Measurements from ENCODE around the gene HTR5A.

The HTR5A gene

DNA sequence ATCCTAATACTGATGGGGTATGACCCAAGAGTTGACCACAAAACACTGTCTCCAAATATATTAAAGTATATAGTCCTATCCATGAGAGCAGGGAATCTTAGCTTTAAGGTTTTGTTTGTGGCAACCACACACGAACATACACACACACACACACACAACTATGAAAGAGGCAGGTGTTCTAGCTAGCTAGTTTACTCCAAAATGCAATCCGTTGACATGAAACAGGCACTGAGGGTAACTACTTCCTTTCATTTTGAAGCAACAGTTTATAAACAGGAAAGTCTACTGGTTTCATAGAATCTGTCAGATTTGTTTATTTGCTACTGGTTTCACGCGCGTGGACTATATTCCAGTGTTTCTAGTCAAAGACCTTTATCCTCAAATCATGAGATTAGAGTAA lies 14.8 kb downstream of the HTR5A start:
- no peak for DNase-seq (ENCODE audit: extremely low read depth, low read depth)
- TF ChIP-seq CTCF (IDR thresholded peaks at IDR 0.05; ENCODE audit: low read depth, low read length), result no peak

DNA sequence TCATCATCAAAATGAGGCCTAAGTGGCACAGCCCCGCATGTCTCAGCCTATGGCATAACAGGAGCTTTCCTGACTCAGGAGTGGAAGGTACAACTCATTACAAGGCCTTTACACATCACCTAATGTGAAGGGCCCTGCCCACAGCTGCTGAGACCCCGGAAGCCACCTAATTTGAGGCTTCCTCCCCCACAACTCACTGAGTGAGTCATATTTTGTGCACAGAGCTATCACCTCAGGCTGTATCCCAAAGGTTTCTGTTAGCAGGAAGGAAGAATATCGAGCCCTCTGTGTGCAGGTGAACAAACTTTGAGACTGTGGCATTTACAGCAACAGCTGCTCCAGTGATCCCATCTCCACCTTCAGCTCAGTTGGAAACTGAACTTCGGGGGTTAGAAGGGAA lies 20.6 kb downstream of the HTR5A start:
- TF ChIP-seq CTCF (IDR thresholded peaks at IDR 0.05; ENCODE audit: low read depth, low read length), result no peak
- no peak for DNase-seq (ENCODE audit: extremely low read depth, low read depth)

DNA sequence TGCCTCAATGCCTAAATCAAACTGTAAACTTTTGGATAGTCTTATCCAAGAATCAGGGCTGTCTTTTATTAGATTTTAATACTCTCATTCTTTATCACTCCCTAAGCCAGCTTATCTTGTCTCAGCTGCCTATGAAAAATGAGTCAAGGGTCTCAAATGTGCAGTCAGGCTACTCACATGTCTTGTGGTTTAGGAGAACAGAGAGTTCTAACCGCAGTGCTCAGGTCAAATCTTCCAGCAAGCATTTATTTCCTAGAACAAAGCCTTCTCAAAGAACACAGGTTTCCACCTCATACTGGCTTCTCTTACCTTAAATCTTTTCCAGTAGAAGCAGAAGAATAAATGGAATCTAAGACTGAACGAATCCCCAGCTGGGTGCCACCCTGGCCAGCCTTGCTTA lies 23.5 kb downstream of the HTR5A start:
- DNase-seq (ENCODE audit: extremely low read depth, low read depth), result no peak
- TF ChIP-seq CTCF (IDR thresholded peaks at IDR 0.05; ENCODE audit: low read depth, low read length), result no peak

DNA sequence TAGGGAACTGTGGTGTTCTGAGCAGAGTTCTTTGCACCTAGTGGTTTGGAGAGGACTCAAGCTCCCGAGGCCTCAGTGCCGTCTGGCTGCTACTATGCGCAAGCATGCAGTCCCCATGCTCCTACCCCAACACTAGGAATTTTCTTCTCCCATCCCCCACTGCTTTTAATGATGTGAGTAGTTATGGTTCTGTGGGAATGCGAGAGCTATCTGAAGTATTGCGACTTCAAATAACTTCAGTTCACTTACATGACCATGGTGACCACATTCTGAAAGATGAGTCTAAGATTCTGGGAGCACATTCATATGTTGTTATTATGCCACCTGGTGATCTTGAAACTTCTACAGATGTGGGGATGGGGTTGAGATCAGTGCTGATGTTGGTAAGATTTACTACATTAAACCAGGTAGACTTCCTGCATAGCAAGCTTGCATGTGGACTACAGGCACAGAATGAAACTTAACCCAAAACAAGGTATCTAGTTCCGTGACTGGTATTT lies 24.6 kb downstream of the HTR5A start:
- DNase-seq (ENCODE audit: extremely low read depth, low read depth), result no peak
- TF ChIP-seq CTCF (IDR thresholded peaks at IDR 0.05; ENCODE audit: low read depth, low read length), result no peak

GRCh38 chr7:155097338-155097737 lies 27.2 kb downstream of the HTR5A start:
- TF ChIP-seq CTCF (IDR thresholded peaks at IDR 0.05; ENCODE audit: low read depth, low read length), result no peak
- no peak for DNase-seq (ENCODE audit: extremely low read depth, low read depth)

DNA sequence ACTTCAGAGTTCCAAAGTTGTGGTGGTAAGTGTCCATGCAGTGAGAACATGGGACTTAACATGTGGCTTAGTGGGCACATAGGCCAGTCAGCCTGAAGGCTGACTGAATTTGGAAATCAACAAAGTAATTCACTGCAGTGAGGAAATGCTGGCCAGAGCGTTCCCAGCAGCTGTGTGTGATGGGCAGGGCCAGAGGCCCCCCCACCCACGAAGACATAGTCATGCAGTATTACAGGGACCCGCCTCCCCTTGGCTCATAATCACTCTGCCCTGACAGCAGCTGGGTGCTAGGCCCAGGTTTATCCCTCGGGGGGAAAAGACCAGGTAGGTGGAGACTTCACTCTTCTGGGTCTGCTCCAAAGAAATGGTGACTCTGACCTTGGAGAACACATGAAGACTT lies 33.7 kb downstream of the HTR5A start:
- TF ChIP-seq CTCF (IDR thresholded peaks at IDR 0.05; ENCODE audit: low read depth, low read length), result no peak
- no peak for DNase-seq (ENCODE audit: extremely low read depth, low read depth)

- no peak for TF ChIP-seq CTCF (IDR thresholded peaks at IDR 0.05; ENCODE audit: low read depth, low read length)
- no peak for DNase-seq (ENCODE audit: extremely low read depth, low read depth)
These were observed 34.8 kb downstream of the HTR5A start for GRCh38 chr7:155104913-155105312.
